ENCODE data around the gene EIF5A.

EIF5A gene

GRCh38 chr17:7323731-7324437 lies 16.5 kb downstream of the EIF5A start:
- H3K4me3 ChIP-seq (ENCODE audit: low read length), result no peak overlapping the region
- no peak for DNase-seq (ENCODE audit: low read depth)
- TF ChIP-seq CTCF (conservative IDR thresholded peaks at IDR 0.05; ENCODE audit: low read depth, low read length), result peak; percentile 96

GRCh38 chr17:7324438-7324779 lies 17.0 kb downstream of the EIF5A start:
- TF ChIP-seq CTCF (conservative IDR thresholded peaks at IDR 0.05; ENCODE audit: low read depth, low read length), result no peak
- no peak overlapping the region for H3K4me3 ChIP-seq (ENCODE audit: low read length)
- DNase-seq (ENCODE audit: low read depth), result no peak

- no peak for DNase-seq (ENCODE audit: low read depth)
- TF ChIP-seq CTCF (conservative IDR thresholded peaks at IDR 0.05; ENCODE audit: low read depth, low read length), result no peak
- H3K4me3 ChIP-seq (ENCODE audit: low read length), result no peak overlapping the region
Measured at GRCh38 chr17:7325031-7325528, 17.7 kb downstream of the EIF5A start.

GRCh38 chr17:7326186-7326585 lies 18.8 kb downstream of the EIF5A start:
- no peak for TF ChIP-seq CTCF (conservative IDR thresholded peaks at IDR 0.05; ENCODE audit: low read depth, low read length)
- no peak for DNase-seq (ENCODE audit: low read depth)
- no peak overlapping the region for H3K4me3 ChIP-seq (ENCODE audit: low read length)

GRCh38 chr17:7327056-7327455 lies 19.6 kb downstream of the EIF5A start:
- no peak overlapping the region for H3K4me3 ChIP-seq (ENCODE audit: low read length)
- no peak for TF ChIP-seq CTCF (conservative IDR thresholded peaks at IDR 0.05; ENCODE audit: low read depth, low read length)
- no peak for DNase-seq (ENCODE audit: low read depth)

GRCh38 chr17:7327501-7327900 lies 20.1 kb downstream of the EIF5A start:
- no peak for DNase-seq (ENCODE audit: low read depth)
- H3K4me3 ChIP-seq (ENCODE audit: low read length), result no peak overlapping the region

More at GRCh38 chr17:7327501-7327900, 20.1 kb downstream of the EIF5A start:
- TF ChIP-seq CTCF (conservative IDR thresholded peaks at IDR 0.05; ENCODE audit: low read depth, low read length), result no peak
